ENCODE measurements around the gene NTRK2. TPM values are rescaled to one million over a fixed set of nuclear protein-coding genes. Genes with fewer than 3 reads are reported as not detected.

NTRK2 gene
- total RNA-seq, 1 donor from 2014 or later: 0.02 TPM

- H3K4me2 ChIP-seq: no peak overlapping the region
- peak overlapping the region; percentile 67 for H3K27ac Mint-ChIP-seq
- peaks cover 15% of the 10 kb centered on the region for H3K4me1 ChIP-seq
Observed at GRCh38 chr9:84939774-84940173, 270.2 kb downstream of the NTRK2 start.

GRCh38 chr9:84940294-84940693 is 270.8 kb downstream of the NTRK2 start:
- TF ChIP-seq CTCF (IDR thresholded peaks at IDR 0.05): no peak
- TF ChIP-seq EZH2phosphoT487 (IDR thresholded peaks at IDR 0.05): no peak
- no peak for TF ChIP-seq EZH2 (IDR thresholded peaks at IDR 0.05)
- H3K9ac ChIP-seq: no peak overlapping the region
- H3K9me3 ChIP-seq (ENCODE audit: low read depth): no peaks in the 10 kb centered on the region
- peaks cover 15% of the 10 kb centered on the region for H3K4me1 ChIP-seq
- peak overlapping the region; percentile 78 for H3K27ac Mint-ChIP-seq
- peaks cover 39% of the 10 kb centered on the region for H3K4me1 Mint-ChIP-seq
- H3K27me3 ChIP-seq: no peaks in the 10 kb centered on the region
- no peak overlapping the region for H3K4me2 ChIP-seq
- H3K36me3 Mint-ChIP-seq: peaks cover 3% of the 10 kb centered on the region
- peaks cover 7% of the 10 kb centered on the region for H3F3A ChIP-seq (ENCODE audit: low read depth)
- H3K27ac ChIP-seq: no peak overlapping the region
- no peaks in the 10 kb centered on the region for H3K79me2 ChIP-seq (ENCODE audit: low read depth)
- H3K36me3 ChIP-seq: no peaks in the 10 kb centered on the region
- no peak overlapping the region for H3K4me3 Mint-ChIP-seq
- no peaks in the 10 kb centered on the region for H4K20me1 ChIP-seq (ENCODE audit: low read depth)
- H3K9me3 Mint-ChIP-seq: peaks cover 5% of the 10 kb centered on the region
- H2AFZ ChIP-seq (replicated peaks): no peak overlapping the region
- peaks cover 3% of the 10 kb centered on the region for H3K27me3 Mint-ChIP-seq (ENCODE audit: insufficient read depth, low read depth)
- no peak overlapping the region for H3K4me3 ChIP-seq
- DNase-seq (ENCODE audit: low spot score): no peak

More at GRCh38 chr9:84939774-84940173, 270.2 kb downstream of the NTRK2 start:
- H3K9ac ChIP-seq: no peak overlapping the region
- no peak overlapping the region for H3K4me3 ChIP-seq
- no peak overlapping the region for H2AFZ ChIP-seq (replicated peaks)
- peaks cover 40% of the 10 kb centered on the region for H3K4me1 Mint-ChIP-seq
- H3K36me3 ChIP-seq: no peaks in the 10 kb centered on the region
- peaks cover 3% of the 10 kb centered on the region for H3K27me3 Mint-ChIP-seq (ENCODE audit: insufficient read depth, low read depth)
- peaks cover 7% of the 10 kb centered on the region for H3F3A ChIP-seq (ENCODE audit: low read depth)
- peaks cover 3% of the 10 kb centered on the region for H3K36me3 Mint-ChIP-seq
- H3K9me3 ChIP-seq (ENCODE audit: low read depth): no peaks in the 10 kb centered on the region
- no peak for TF ChIP-seq EZH2 (IDR thresholded peaks at IDR 0.05)
- TF ChIP-seq CTCF (IDR thresholded peaks at IDR 0.05): no peak
- TF ChIP-seq EZH2phosphoT487 (IDR thresholded peaks at IDR 0.05): no peak
- H3K27ac ChIP-seq: no peak overlapping the region
- no peaks in the 10 kb centered on the region for H3K79me2 ChIP-seq (ENCODE audit: low read depth)
- DNase-seq (ENCODE audit: low spot score): no peak
- H4K20me1 ChIP-seq (ENCODE audit: low read depth): no peaks in the 10 kb centered on the region
- peaks cover 5% of the 10 kb centered on the region for H3K9me3 Mint-ChIP-seq
- H3K4me3 Mint-ChIP-seq: no peak overlapping the region
- H3K27me3 ChIP-seq: no peaks in the 10 kb centered on the region

DNA sequence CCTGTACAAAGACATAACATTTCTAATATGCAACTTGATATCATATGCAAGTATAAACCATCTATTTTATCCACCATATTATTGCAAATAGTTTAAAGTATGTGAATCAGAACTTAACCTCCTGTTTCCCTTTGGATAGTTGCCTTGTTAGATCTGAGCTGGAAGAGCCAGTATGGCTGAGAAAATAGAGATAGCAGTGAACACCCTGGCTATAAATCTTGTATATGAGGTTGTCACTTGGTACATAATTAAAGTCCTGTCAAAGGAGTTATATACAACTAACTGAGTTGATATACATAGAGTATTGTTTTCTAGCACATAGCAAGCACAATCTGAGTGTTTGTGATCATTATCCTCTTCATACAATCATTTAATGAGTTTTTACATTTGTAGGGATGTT is 272.3 kb downstream of the NTRK2 start:
- no peak for DNase-seq (ENCODE audit: low spot score)
- Histone ChIP-seq H4K20me1 (ENCODE audit: low read depth) (no peaks in the 10 kb centered on the region), H3K4me3 (no peak overlapping the region), H3K9me3 (ENCODE audit: low read depth) (no peaks in the 10 kb centered on the region), H3K79me2 (ENCODE audit: low read depth) (no peaks in the 10 kb centered on the region), H3K9ac (no peak overlapping the region), H3K36me3 (no peaks in the 10 kb centered on the region), H3K4me1 (peaks cover 11% of the 10 kb centered on the region), H3K4me2 (no peak overlapping the region), H3K27me3 (no peaks in the 10 kb centered on the region), H3F3A (ENCODE audit: low read depth) (peaks cover 4% of the 10 kb centered on the region), H2AFZ (replicated peaks) (no peak overlapping the region), H3K27ac (no peak overlapping the region)
- peaks cover 34% of the 10 kb centered on the region for H3K4me1 Mint-ChIP-seq
- TF ChIP-seq EZH2 (IDR thresholded peaks at IDR 0.05) (no peak), CTCF (IDR thresholded peaks at IDR 0.05) (no peak)
- H3K36me3 Mint-ChIP-seq: peaks cover 3% of the 10 kb centered on the region
- H3K27me3 Mint-ChIP-seq (ENCODE audit: insufficient read depth, low read depth): peaks cover 3% of the 10 kb centered on the region
- H3K9me3 Mint-ChIP-seq: peaks cover 5% of the 10 kb centered on the region
- no peak overlapping the region for H3K4me3 Mint-ChIP-seq
- no peak overlapping the region for H3K27ac Mint-ChIP-seq

Data from neural progenitor cell (in vitro differentiated cells).